H1 (cell line): Measurements from ENCODE around the gene F8. TPM values are rescaled to one million over a fixed set of nuclear protein-coding genes. Genes with fewer than 3 reads are reported as not detected.

Experiments
- CTCF ChIA-PET: fragments of 300-600 bp; sonication (Branson Sonifier 250); formaldehyde crosslinking; loops from one replicate; lab custom pipeline; 2021; ENCODE audit not compliant: partially characterized antibody; lab: Charles Lee
- POLR2A ChIA-PET: fragments of 300-600 bp; sonication (Branson Sonifier 250); formaldehyde crosslinking; loops from one replicate; lab custom pipeline; 2021; ENCODE audit warnings: inconsistent platforms; ENCODE audit not compliant: partially characterized antibody; lab: Charles Lee
- DNase-seq, 2 experiments: peaks; one replicate each; pipeline versions ENCODE4 v3.0.0 to v3.0.0-alpha.2; 2010 to 2022; ENCODE audit warnings: low spot score in 2 of 2, low read depth in 1 of 2, mixed read lengths in 1 of 2
- FAIRE-seq: peaks from 2 replicates; lab custom pipeline; 2011; peaks lifted over from hg19 to GRCh38; lab: Jason Lieb, UNC
- H2AFZ ChIP-seq: 2 replicates; pipeline ENCODE4 v1.8.1; 2012; ENCODE audit warnings: low read length, inconsistent platforms
- H2AK5ac ChIP-seq: 2 replicates; pipeline ENCODE4 v1.6.1; 2013; ENCODE audit warnings: low read depth, low read length
- H2BK120ac ChIP-seq: replicated peaks from 2 replicates; pipeline ENCODE3; 2013; ENCODE audit warnings: low read depth, low read length, inconsistent platforms
- H2BK12ac ChIP-seq: 2 replicates; pipeline ENCODE4 v1.6.1; 2013; ENCODE audit warnings: low read depth, low read length
- H2BK15ac ChIP-seq: 2 replicates; pipeline ENCODE4 v1.6.1; 2013; ENCODE audit warnings: low read length
- H2BK20ac ChIP-seq: 2 replicates; pipeline ENCODE4 v1.6.1; 2013; ENCODE audit warnings: low read length
- H2BK5ac ChIP-seq: 2 replicates; pipeline ENCODE4 v1.6.1; 2013; ENCODE audit warnings: low read depth, low read length
- H3K14ac ChIP-seq: 2 replicates; pipeline ENCODE4 v1.6.1; 2013; ENCODE audit warnings: inconsistent platforms; ENCODE audit not compliant: insufficient read length
- H3K18ac ChIP-seq: 2 replicates; pipeline ENCODE4 v1.6.1; 2013; ENCODE audit warnings: low read length; ENCODE audit errors: extremely low read depth
- H3K23ac ChIP-seq: 2 replicates; pipeline ENCODE4 v1.6.1; 2013; ENCODE audit warnings: inconsistent platforms; ENCODE audit not compliant: insufficient read length
- H3K23me2 ChIP-seq: 2 replicates; pipeline ENCODE4 v1.6.1; 2013; ENCODE audit warnings: low read depth, low read length
- H3K27ac ChIP-seq: 2 replicates; pipeline ENCODE4 v1.6.1; 2011; ENCODE audit warnings: low read depth, low read length, inconsistent platforms
- H3K27me3 ChIP-seq, 4 experiments: replicated peaks in 1 of 4; 1 replicate in 1 of 4; 2 replicates in 3 of 4; pipeline versions ENCODE4 v1.6.1 to v1.8.1; 2011 to 2013; ENCODE audit warnings: low read length in 3 of 4, mild to moderate bottlenecking in 3 of 4, inconsistent platforms in 2 of 4, mixed read lengths in 2 of 4, moderate library complexity in 1 of 4; ENCODE audit not compliant: control insufficient read depth in 3 of 4, insufficient read depth in 3 of 4; ENCODE audit errors: extremely low read depth in 1 of 4
- H3K36me3 ChIP-seq, 4 experiments: 2 replicates each; pipeline versions ENCODE4 v1.6.1 to v1.8.1; 2011 to 2013; ENCODE audit warnings: mild to moderate bottlenecking in 4 of 4, low read length in 3 of 4, moderate library complexity in 2 of 4, control low read depth in 1 of 4, inconsistent platforms in 1 of 4; ENCODE audit not compliant: insufficient read depth in 4 of 4, control insufficient read depth in 2 of 4
- H3K4ac ChIP-seq: replicated peaks from 2 replicates; pipeline ENCODE3; 2013; ENCODE audit warnings: low read length, low read depth, mixed read lengths, inconsistent platforms; ENCODE audit not compliant: insufficient read length
- H3K4me1 ChIP-seq, 4 experiments: replicated peaks in 1 of 4; 1 replicate in 1 of 4; 2 replicates in 3 of 4; pipeline versions ENCODE4 v1.6.1 to v1.8.1; 2011 to 2013; ENCODE audit warnings: low read length in 3 of 4, inconsistent platforms in 2 of 4, mixed read lengths in 1 of 4; ENCODE audit not compliant: insufficient read depth in 4 of 4, control insufficient read depth in 3 of 4
- H3K4me2 ChIP-seq, 2 experiments: 2 replicates each; pipeline versions ENCODE4 v1.6.1 to v1.8.1; 2011 to 2013; ENCODE audit warnings: low read depth in 2 of 2, low read length in 2 of 2, control low read depth in 1 of 2, inconsistent platforms in 1 of 2, mild to moderate bottlenecking in 1 of 2; ENCODE audit not compliant: insufficient read depth in 1 of 2
- H3K4me3 ChIP-seq, 4 experiments: fragments of 200-600, 300-600 bp in 1 of 4; sonication (generic), shearing (Covaris generic), sonication (Bioruptor Twin) in 1 of 4; 2 replicates each; pipeline versions ENCODE4 v1.5.1 to v1.8.1; 2011 to 2016; ENCODE audit warnings: low read length in 4 of 4, low read depth in 3 of 4, control low read depth in 2 of 4, inconsistent platforms in 2 of 4, mild to moderate bottlenecking in 2 of 4, mixed read lengths in 1 of 4, moderate library complexity in 1 of 4; ENCODE audit not compliant: insufficient read depth in 2 of 4; ENCODE audit errors: extremely low read depth in 1 of 4
- H3K56ac ChIP-seq: replicated peaks from 2 replicates; pipeline ENCODE3; 2013; ENCODE audit warnings: low read depth, mild to moderate bottlenecking, mixed read lengths, low read length, inconsistent platforms; ENCODE audit not compliant: insufficient read length
- H3K79me1 ChIP-seq: 2 replicates; pipeline ENCODE4 v1.6.1; 2013; ENCODE audit warnings: low read depth, low read length, control low read depth
- H3K79me2 ChIP-seq, 2 experiments: 2 replicates each; pipeline versions ENCODE4 v1.6.1 to v1.8.1; 2012 to 2013; ENCODE audit warnings: low read length in 2 of 2, mild to moderate bottlenecking in 2 of 2, inconsistent platforms in 1 of 2; ENCODE audit not compliant: insufficient read depth in 2 of 2, control insufficient read depth in 1 of 2
- H3K9ac ChIP-seq, 4 experiments: replicated peaks in 1 of 4; 1 replicate in 1 of 4; 2 replicates in 3 of 4; pipeline versions ENCODE4 v1.6.1 to v1.8.1; 2011 to 2013; ENCODE audit warnings: low read depth in 3 of 4, low read length in 3 of 4, control low read depth in 2 of 4, mild to moderate bottlenecking in 2 of 4, moderate library complexity in 2 of 4, inconsistent platforms in 1 of 4; ENCODE audit errors: extremely low read depth in 1 of 4
- H3K9me3 ChIP-seq, 2 experiments: 2 replicates each; pipeline versions ENCODE4 v1.6.1 to v1.8.1; 2012 to 2013; ENCODE audit warnings: mild to moderate bottlenecking in 2 of 2, moderate library complexity in 2 of 2, control low read depth in 1 of 2, inconsistent platforms in 1 of 2, low read depth in 1 of 2, low read length in 1 of 2, mixed read lengths in 1 of 2; ENCODE audit not compliant: insufficient read depth in 2 of 2
- H4K20me1 ChIP-seq, 2 experiments: replicated peaks in 1 of 2; 2 replicates each; pipeline versions ENCODE3 to v1.8.1; 2011 to 2013; ENCODE audit warnings: inconsistent platforms in 2 of 2, low read length in 2 of 2, mild to moderate bottlenecking in 1 of 2; ENCODE audit not compliant: insufficient read depth in 2 of 2, control insufficient read depth in 1 of 2
- H4K5ac ChIP-seq: 2 replicates; pipeline ENCODE4 v1.6.1; 2013; ENCODE audit warnings: low read length, low read depth, mixed read lengths, inconsistent platforms; ENCODE audit not compliant: insufficient read length
- H4K8ac ChIP-seq: 2 replicates; pipeline ENCODE4 v1.8.0; 2013; ENCODE audit warnings: mild to moderate bottlenecking, moderate library complexity, low read length, inconsistent platforms; ENCODE audit not compliant: insufficient read depth; ENCODE audit errors: extremely low read depth
- H4K91ac ChIP-seq: replicated peaks from 2 replicates; pipeline ENCODE3; 2013; ENCODE audit warnings: low read length, mixed read lengths, inconsistent platforms; ENCODE audit not compliant: insufficient read length
- EZH2 ChIP-seq: fragments of 200-600 bp; sonication (generic); IDR thresholded peaks from 2 replicates; pipeline ENCODE4 v1.7.1; 2012; ENCODE audit warnings: low read depth, mild to moderate bottlenecking, moderate library complexity, low read length, inconsistent platforms; ENCODE audit not compliant: severe bottlenecking
- GABPA ChIP-seq: IDR thresholded peaks from 2 replicates; pipeline ENCODE4 v1.6.1; 2011; ENCODE audit warnings: mild to moderate bottlenecking, low read length, moderate library complexity, borderline replicate concordance; ENCODE audit not compliant: insufficient read depth
- GTF2F1 ChIP-seq: IDR thresholded peaks from 2 replicates; pipeline ENCODE4 v1.6.1; 2012; ENCODE audit warnings: low read depth, low read length, improper control_type of control experiment, borderline replicate concordance
- MAFK ChIP-seq: IDR thresholded peaks from 2 replicates; pipeline ENCODE4 v1.6.1; 2012; ENCODE audit warnings: low read depth, mild to moderate bottlenecking, improper control_type of control experiment, low read length
- TCF12 ChIP-seq: IDR thresholded peaks from 2 replicates; pipeline ENCODE4 v1.6.1; 2011; ENCODE audit warnings: low read depth, mild to moderate bottlenecking, low read length
- TEAD4 ChIP-seq: IDR thresholded peaks from 2 replicates; pipeline ENCODE4 v1.6.1; 2012; ENCODE audit warnings: low read depth, low read length, inconsistent platforms, mixed read lengths
- WGBS, 2 experiments: shearing (Covaris generic) in 1 of 2; methylation state at CpG; one replicate each; pipeline versions ENCODE4 v1.1.6 to v1.1.7; 2013 to 2015; ENCODE audit warnings: low lambda C conversion rate in 2 of 2, mixed read lengths in 2 of 2, inconsistent platforms in 1 of 2, low coverage in 1 of 2, missing lambda C conversion rate in 1 of 2; ENCODE audit not compliant: insufficient replicate concordance in 2 of 2, insufficient coverage in 1 of 2, insufficient read length in 1 of 2; ENCODE audit errors: extremely low coverage in 1 of 2, missing lambda C conversion rate in 1 of 2; 5-methylcytosine and 5-hydroxymethylcytosine counted together
- polyA plus RNA-seq, 7 experiments: library from polyadenylated mRNA; depleted of rRNA in 3 of 7; stranded (reverse) in 5 of 7; unstranded in 2 of 7; fragments of >200 nt in 5 of 7; fragments of 200-250 nt in 2 of 7; gene quantifications; 1 replicate in 5 of 7; 2 replicates in 1 of 7; 4 replicates in 1 of 7; pipeline versions ENCODE4 v1.2.1 to v1.2.3, GENCODE V29; 2011 to 2013; ENCODE audit warnings: missing spikeins in 2 of 7, mixed read lengths in 2 of 7
- total RNA-seq: library from RNA; stranded (reverse); fragmentation: NEBNext Ultra II Directional; extraction: Animal tissue kit (Norgen Biotek cat#: 25700); gene quantifications from 2 replicates; pipeline ENCODE4 v1.2.1, GENCODE V29; 2021

The F8 gene
- total and polyA plus RNA-seq, 2 of the 8 experiments (the other 6 are each of a cell fraction or from before 2014, with no cell fraction given) = 1.1 to 2.6 TPM

- H3K23ac ChIP-seq = no peak overlapping the region
- DNase-seq = no peak
- H3K4me3 ChIP-seq = no peak overlapping the region
- no peak overlapping the region for H2AFZ ChIP-seq
- H3K4me2 ChIP-seq = no peak overlapping the region
- no peak overlapping the region for H4K5ac ChIP-seq
- no peak overlapping the region for H3K18ac ChIP-seq
- H3K36me3 ChIP-seq = no peaks in the 10 kb centered on the region
- H4K8ac ChIP-seq = no peak overlapping the region
- POLR2A ChIA-PET = no interaction called here
- H3K27me3 ChIP-seq = no peaks in the 10 kb centered on the region
- no peaks in the 10 kb centered on the region for H3K9me3 ChIP-seq
- H2BK5ac ChIP-seq = no peak overlapping the region
- H3K14ac ChIP-seq = no peak overlapping the region
- H3K4me1 ChIP-seq = no peaks in the 10 kb centered on the region
- H2BK15ac ChIP-seq = no peak overlapping the region
- no peak for FAIRE-seq
- no peak overlapping the region for H2BK120ac ChIP-seq
- H3K23me2 ChIP-seq = no peaks in the 10 kb centered on the region
- H3K9ac ChIP-seq = no peak overlapping the region
- no peak overlapping the region for H3K27ac ChIP-seq
- no peaks in the 10 kb centered on the region for H4K20me1 ChIP-seq
- no peak overlapping the region for H2AK5ac ChIP-seq
- CTCF ChIA-PET = no interaction called here
- no peak overlapping the region for H2BK20ac ChIP-seq
- H3K79me2 ChIP-seq = no peaks in the 10 kb centered on the region
- H4K91ac ChIP-seq = no peak overlapping the region
- H3K56ac ChIP-seq = no peak overlapping the region
- TF ChIP-seq TCF12 (no peak), MAFK (no peak), TEAD4 (no peak), EZH2 (no peak), GABPA (no peak), GTF2F1 (no peak)
- no peak overlapping the region for H2BK12ac ChIP-seq
- 83% methylated on average over 1 of the region's 2 CpGs; no CpG with 5 or more reads in 1 of the 2 experiments for WGBS, 2 experiments
- no peak overlapping the region for H3K4ac ChIP-seq
- no peaks in the 10 kb centered on the region for H3K79me1 ChIP-seq
These were observed 149.2 kb downstream of the F8 start for GRCh38 chrX:154873329-154873728.
